HG03108 (cell line): ENCODE data around the gene TOM1L2.
A peak's percentile ranks its signal among the peaks of the same experiment; 100 is the strongest.
"Not testable (repeated sequence)": the region's sequence is repeated elsewhere in the genome, so short reads cannot be mapped to it uniquely, and the experiment has no call there.

ENCODE experiments used
- ATAC-seq: cut with Tn5 transposase; IDR thresholded peaks from one replicate; pipeline ENCODE4 v1.9.1; 2021; ENCODE audit warnings: moderate library complexity; ENCODE audit not compliant: unreplicated experiment

The TOM1L2 gene

GRCh38 chr17:17811381-17812210 is 160.6 kb downstream of the TOM1L2 start:
- no peak for ATAC-seq

DNA sequence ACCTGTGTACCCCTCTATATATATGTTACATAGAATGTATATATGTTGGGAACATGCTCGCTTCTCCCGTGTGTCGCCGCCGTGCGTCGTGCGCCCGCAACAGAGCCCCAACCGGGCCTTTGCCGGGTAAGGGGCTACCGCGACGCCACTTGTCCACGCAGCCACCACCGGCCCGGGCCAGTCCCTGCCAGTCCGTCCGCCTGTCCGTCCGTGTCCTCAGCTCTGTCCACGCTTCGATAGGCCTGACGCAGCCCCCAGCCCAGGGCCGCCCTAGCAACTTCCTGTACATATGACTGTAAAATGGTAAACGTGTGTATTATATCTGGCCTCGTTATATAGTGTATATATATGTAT is 161.3 kb downstream of the TOM1L2 start:
- no peak for ATAC-seq

DNA sequence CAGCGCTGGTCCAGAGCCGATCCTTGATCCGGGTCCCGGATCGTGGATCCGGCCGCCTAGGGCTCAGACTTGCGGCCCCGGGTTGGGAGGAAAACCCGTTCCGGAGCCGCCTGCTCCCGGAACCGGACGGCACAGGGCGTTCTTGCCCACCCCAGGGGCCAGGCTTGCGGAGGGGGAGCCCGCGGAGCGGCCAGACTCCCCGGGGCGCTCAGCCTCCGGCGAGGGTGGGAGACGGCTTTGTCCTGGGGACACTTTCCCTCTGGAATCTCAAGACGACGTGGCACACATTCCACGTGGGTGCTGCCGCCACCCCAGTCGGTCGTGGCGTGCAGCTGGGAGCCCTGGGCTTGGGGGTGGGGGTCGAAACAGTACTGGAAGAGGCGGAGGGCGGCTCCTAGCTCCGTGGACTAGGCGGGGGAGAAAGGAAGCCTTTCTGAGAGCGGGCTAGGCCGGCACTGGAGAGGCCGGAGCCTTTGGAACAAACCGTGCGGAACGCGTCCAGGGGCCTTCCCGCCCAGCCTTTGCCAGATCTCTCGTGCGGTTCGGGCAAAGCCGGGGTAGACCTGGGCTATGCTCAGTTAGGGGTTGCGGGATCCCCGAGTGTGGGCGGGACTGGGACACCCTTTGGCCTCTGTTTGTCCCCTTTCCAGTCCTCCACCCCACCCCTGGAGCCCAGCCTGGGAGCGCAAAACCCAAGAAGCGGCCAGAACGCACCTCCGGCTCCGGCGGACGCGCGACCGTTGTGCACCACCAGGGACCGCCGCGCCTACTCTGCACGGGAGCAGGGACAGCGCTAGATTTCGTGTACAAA is 161.9 kb downstream of the TOM1L2 start:
- no peak for ATAC-seq

DNA sequence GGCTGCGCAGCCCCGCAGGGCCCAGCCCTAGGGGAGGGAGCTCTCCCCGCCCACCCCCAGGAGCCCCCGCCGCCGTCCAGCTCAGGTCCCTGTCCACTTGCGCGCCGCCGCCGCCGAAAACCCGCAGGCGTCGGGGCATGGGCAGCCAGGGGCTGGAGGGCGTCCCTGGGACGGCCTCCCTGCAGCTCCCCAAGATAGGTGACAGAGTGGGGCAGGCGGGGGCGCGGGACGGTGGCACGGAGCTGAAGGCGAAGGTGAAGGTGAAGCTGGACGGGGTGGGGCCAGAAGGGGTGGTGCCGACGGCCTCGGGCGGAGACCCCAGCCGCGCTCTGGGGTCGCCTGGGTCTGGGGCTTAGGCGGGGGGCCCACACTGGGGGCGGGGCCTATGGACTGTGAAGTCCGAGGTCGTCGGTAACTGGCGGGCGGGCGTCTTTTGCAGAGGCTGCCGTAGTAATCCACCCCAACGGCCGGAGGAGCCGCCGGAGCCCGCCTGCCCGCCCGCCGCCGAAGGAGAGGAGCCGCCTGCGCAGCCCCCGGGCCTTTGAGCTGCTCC is 162.6 kb downstream of the TOM1L2 start:
- no peak for ATAC-seq

GRCh38 chr17:17808706-17809432 is 163.3 kb downstream of the TOM1L2 start:
- ATAC-seq, result peak; percentile 50

DNA sequence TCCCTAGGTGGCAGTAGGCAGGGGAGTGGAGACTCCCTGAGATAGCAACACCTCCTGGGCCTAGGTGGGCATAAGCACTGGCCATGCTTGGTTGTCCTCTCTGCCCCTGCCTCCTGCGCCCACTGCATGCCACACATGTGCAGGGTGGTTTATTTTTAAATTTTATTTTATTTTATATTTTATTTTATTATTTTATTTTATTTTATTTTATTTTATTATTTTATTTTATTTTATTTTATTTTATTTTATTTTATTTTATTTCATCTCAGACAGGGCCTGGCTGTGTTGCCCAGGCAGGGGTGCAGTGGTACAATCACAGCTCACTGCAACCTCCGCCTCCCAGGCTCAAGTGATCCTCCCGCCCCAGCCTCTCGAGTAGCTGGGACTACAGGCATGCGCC is 164.0 kb downstream of the TOM1L2 start:
- not testable (repeated sequence) for ATAC-seq

DNA sequence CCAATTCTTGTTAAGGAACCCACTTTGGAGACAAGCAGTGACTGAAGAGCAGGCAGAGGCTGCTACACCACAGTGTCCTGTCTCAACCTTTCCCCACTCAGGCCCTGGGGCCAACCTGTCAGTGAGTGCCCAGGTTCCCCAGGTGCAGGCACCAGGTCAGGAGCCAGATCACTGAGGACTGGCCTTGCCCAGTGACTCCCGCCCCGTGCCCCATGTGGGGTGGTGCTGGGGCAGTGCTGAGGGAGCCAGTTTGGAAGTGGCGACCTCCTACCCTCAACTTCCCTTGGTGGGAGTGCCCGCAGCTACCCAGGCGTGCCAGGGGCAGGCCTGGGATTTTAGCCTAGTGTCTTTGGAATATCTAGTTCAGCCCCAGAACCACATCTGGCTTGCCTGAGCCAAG is 164.8 kb downstream of the TOM1L2 start:
- no peak for ATAC-seq

- no peak for ATAC-seq
Measured at GRCh38 chr17:17806611-17807274, 165.5 kb downstream of the TOM1L2 start.

GRCh38 chr17:17806035-17806434 is 166.2 kb downstream of the TOM1L2 start:
- ATAC-seq, result no peak

DNA sequence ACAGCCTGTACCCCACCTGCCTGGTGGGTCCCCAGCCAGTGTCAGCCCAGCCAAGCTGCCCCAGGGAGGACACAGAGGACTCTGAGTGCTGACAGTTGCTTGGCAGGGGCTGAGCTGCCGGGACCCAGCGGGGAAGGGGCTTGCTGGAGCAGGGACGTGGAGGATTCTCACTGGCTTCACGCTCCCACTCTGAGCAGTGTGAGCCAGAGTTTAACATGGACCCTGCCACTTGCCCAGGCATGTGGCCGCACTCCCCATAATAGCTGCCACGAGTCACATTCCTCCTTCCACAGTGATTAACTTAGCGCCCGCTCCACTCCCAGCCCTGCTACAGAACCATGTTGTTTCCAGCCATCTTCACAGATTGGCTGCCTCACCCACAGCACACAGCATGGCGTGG is 166.6 kb downstream of the TOM1L2 start:
- no peak for ATAC-seq

- ATAC-seq, result no peak
Measured at GRCh38 chr17:17804007-17804406, 168.2 kb downstream of the TOM1L2 start.

- ATAC-seq, result no peak
Measured at GRCh38 chr17:17801800-17802481, 170.3 kb downstream of the TOM1L2 start.

- ATAC-seq, result no peak
Measured at GRCh38 chr17:17800504-17801021, 171.6 kb downstream of the TOM1L2 start.

DNA sequence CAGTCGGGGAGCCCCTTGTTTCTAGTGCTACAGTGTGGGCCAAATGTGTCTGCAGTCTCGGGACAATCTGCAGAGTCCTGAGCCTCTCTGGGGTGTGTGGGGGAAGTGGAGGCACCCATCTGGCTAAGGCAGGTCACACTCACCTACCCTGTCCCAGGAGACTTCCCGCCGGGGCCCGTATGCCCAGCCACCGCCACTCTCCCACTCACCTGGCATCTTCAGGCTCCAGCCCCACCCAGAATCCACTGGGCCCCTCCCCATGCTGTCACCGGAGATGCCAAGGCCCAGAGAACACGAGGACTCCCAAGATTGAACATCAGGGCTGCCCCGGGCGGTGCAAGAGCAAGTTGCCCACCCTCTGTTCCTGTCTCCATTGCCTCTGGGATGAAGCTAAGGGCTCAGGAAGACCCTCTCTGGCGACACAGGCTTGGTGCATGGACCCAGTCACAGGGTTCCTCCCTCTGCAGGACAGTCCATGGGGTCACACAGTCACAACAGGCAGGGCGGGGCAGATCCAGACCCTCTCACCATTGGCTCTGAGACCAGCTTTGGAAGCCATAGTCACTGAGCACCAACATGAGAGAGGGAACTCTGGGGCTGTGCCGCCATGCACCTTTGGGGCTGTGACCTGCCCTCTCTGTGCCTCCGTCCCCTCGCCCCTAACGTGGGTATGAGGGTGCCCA is 173.5 kb downstream of the TOM1L2 start:
- no peak for ATAC-seq

- no peak for ATAC-seq
Measured at GRCh38 chr17:17798010-17798556, 174.1 kb downstream of the TOM1L2 start.

DNA sequence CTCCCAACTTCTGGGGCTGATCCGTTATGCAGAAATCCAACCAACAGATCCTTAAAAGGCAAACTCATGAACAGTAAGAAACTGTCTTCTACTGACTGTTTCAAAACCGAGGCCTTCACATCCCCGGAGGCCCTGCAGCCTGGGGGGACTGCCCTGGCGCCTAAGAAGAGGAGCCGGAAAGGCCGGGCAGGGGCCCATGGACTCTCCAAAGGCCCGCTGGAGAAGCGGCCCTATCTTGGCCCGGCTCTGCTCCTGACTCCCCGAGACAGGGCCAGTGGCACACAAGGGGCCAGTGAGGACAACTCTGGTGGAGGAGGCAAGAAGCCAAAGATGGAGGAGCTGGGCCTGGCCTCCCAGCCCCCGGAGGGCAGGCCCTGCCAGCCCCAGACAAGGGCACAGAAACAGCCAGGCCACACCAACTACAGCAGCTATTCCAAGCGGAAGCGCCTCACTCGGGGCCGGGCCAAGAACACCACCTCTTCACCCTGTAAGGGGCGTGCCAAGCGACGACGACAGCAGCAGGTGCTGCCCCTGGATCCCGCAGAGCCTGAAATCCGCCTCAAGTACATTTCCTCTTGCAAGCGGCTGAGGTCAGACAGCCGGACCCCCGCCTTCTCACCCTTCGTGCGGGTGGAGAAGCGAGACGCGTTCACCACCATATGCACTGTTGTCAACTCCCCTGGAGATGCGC is 174.9 kb downstream of the TOM1L2 start:
- no peak for ATAC-seq

- no peak for ATAC-seq
Measured at GRCh38 chr17:17796787-17797061, 175.5 kb downstream of the TOM1L2 start.

DNA sequence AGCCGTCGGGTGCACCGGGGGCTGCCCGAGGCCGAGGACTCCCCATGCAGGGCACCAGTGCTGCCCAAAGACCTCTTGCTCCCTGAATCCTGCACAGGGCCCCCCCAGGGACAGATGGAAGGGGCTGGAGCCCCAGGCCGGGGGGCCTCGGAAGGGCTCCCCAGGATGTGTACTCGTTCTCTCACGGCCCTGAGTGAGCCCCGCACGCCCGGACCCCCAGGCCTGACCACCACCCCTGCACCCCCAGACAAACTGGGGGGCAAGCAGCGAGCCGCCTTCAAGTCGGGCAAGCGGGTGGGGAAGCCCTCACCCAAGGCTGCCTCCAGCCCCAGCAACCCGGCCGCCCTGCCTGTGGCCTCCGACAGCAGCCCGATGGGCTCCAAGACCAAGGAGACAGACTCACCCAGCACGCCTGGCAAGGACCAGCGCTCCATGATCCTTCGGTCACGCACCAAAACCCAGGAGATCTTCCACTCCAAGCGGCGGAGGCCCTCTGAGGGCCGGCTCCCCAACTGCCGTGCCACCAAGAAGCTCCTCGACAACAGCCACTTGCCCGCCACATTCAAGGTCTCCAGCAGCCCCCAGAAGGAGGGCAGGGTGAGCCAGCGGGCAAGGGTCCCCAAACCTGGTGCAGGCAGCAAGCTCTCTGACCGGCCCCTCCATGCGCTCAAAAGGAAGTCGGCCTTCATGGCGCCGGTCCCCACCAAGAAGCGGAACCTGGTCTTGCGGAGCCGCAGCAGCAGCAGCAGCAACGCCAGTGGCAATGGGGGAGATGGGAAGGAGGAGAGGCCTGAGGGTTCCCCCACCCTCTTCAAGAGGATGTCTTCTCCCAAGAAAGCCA is 176.0 kb downstream of the TOM1L2 start:
- ATAC-seq, result no peak
